SK-N-MC (cell line): ENCODE results near the gene AP3S2.
"Not testable (repeated sequence)": the region's sequence is repeated elsewhere in the genome, so short reads cannot be mapped to it uniquely, and the experiment has no call there.

Source experiments
- EZH2 ChIP-seq: fragments of 200-600 bp; sonication (generic); IDR thresholded peaks from one replicate; pipeline ENCODE4 v1.6.1; 2017; ENCODE audit warnings: antibody characterized with exemption
- FOXP2 ChIP-seq: optimal IDR thresholded peaks from 2 replicates; pipeline ENCODE3; 2011; ENCODE audit warnings: mild to moderate bottlenecking, moderate library complexity; ENCODE audit not compliant: insufficient read depth; ENCODE audit errors: extremely low read length, control extremely low read depth
- POLR2AphosphoS5 ChIP-seq: IDR thresholded peaks from 2 replicates; pipeline ENCODE4 v1.6.1; 2012; ENCODE audit warnings: mild to moderate bottlenecking, low read depth, low read length, borderline replicate concordance

- TF ChIP-seq EZH2, POLR2AphosphoS5, FOXP2: not testable (repeated sequence)
Measured at GRCh38 chr15:89834465-89835175, 59.2 kb downstream of the AP3S2 start.
